ENCODE measurements around the gene TMTC2.

TMTC2 gene

DNA sequence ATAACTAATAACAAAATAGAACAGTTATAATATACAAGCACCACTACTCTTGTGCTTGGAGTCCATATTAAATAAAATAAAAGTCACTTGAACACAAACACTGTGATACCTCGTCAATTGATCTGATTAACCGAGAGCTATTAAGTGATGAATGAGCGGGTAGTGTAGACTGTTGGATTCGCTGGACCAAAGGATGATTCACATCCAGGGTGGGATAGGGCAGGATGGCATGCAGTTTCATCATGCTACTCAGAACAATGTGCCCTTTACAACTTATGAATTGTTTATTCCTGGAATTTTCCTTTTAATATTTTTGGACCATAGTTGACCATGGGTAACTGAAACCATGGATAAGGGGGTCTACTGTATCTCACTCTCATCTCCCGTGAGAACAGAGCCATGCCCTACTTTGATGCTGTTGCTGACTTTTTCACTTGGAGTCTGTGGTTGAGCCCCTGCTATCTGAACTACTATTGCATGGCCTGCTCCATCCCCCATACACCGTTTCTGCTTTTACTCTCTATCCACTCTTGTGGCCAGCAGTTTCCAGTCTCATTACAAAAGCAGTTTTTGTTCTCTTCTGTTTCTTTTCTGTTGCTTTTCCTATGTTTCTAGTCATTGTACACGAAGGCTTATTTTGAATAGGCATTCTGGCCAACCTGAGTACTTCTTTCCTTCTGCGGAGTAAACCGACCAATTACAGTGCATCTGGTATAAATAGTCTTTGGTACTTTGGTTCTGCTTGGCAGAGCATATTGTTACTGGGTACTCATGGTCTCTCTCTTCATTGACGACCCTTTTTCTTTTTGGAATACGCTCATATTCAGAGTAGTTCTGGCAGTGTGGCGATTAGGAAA lies 12.2 kb downstream of the TMTC2 start:
- TF ChIP-seq, protein P1, sequence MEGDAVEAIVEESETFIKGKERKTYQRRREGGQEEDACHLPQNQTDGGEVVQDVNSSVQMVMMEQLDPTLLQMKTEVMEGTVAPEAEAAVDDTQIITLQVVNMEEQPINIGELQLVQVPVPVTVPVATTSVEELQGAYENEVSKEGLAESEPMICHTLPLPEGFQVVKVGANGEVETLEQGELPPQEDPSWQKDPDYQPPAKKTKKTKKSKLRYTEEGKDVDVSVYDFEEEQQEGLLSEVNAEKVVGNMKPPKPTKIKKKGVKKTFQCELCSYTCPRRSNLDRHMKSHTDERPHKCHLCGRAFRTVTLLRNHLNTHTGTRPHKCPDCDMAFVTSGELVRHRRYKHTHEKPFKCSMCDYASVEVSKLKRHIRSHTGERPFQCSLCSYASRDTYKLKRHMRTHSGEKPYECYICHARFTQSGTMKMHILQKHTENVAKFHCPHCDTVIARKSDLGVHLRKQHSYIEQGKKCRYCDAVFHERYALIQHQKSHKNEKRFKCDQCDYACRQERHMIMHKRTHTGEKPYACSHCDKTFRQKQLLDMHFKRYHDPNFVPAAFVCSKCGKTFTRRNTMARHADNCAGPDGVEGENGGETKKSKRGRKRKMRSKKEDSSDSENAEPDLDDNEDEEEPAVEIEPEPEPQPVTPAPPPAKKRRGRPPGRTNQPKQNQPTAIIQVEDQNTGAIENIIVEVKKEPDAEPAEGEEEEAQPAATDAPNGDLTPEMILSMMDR (conservative IDR thresholded peaks at IDR 0.05; ENCODE audit: low read depth, low read length) = no peak

GRCh38 chr12:82705774-82706173 lies 19.1 kb downstream of the TMTC2 start:
- DNase-seq (ENCODE audit: low read depth) = no peak
- TF ChIP-seq, protein P1 (conservative IDR thresholded peaks at IDR 0.05; ENCODE audit: low read depth, low read length) = no peak
- no peak overlapping the region for H3K4me3 ChIP-seq (ENCODE audit: low read length)

More for the DNA sequence above, 12.2 kb downstream of the TMTC2 start:
- DNase-seq (ENCODE audit: low read depth) = no peak
- H3K4me3 ChIP-seq (ENCODE audit: low read length) = no peak overlapping the region

DNA sequence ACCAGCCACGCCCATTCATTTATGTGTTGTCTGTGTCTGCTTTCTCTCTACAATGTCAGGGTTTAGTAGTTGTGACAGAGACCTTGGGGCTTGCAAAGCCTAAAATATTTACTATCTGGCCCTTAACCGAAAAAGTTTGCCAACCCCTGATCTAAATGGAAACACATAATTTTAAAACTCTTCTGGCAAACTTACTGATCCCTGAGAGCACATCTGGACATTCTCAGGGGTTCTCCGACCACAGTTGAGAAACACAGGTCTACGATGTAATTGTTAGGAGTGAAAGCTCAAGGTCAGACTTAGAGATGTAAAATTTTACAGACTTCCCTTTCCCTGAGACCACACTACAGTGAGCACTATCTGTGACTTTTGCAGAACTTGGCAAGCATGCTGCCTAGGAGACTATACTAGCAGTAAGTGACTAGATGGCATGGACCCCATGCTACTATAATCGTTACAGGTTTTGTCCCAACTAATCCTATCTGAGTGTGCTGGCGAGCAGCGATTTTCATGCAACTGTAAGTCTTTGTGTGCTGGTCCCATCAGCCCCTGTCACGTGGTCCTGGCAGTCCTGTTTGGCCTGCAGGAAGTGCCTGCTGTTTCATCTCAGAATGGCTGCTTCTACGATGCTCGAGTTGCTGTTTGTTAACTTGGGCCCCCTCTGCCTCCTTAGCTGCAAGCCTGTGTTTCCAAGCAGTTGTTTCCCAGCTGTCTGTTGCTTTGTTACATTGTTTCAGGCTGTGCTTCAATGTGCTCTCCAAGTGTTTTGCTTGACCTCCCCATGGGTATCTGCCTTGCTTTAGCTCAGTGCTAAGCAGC lies 21.6 kb downstream of the TMTC2 start:
- DNase-seq (ENCODE audit: low read depth) = no peak
- TF ChIP-seq, protein P1 (conservative IDR thresholded peaks at IDR 0.05; ENCODE audit: low read depth, low read length) = no peak
- H3K4me3 ChIP-seq (ENCODE audit: low read length) = no peak overlapping the region

DNA sequence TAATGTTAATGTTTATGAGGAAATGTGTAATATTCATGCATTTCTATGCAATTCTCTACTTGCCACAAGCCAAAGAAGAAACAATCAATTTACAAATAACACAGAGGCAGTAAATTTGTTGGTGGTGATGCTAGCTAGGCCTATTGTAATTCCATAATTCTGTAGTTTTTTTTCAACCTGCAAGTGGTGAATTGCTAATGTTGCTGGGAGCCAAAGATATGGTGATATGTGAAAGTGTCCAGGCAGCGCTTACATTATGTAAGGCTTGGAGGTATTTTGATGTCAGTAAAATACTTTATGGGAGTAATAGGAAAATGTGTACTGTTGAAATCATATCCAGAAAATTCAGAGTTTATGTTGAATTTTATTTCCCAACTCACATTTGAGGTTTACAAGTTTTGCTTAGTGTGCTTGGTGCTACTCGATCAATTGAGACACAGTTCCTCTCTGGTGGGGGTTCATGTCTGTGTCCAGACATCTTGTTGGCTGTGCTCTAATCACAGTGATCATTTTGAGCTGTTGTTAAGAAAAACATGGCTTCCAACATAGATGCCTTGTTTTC lies 23.2 kb downstream of the TMTC2 start:
- no peak for DNase-seq (ENCODE audit: low read depth)
- no peak overlapping the region for H3K4me3 ChIP-seq (ENCODE audit: low read length)
- TF ChIP-seq, protein P1 (conservative IDR thresholded peaks at IDR 0.05; ENCODE audit: low read depth, low read length) = no peak

DNA sequence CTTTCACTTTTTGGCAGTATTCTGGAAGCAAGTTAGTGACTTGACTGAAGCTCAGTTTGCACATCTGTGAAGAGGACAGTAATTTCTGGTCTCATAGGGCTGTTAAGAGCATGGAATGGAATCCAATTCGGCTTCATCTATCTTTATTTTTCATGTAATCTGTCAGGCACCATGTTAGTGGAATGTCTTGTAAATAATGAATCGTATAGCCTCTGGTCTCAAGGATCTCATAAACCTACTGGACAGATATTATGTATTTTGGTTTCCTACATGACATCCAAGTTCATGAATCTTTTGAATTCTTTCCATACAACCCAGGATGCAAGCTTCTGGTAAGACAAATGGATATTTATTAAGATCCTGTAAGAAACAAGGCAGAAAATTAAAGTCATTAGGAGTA lies 24.0 kb downstream of the TMTC2 start:
- TF ChIP-seq, protein P1 (conservative IDR thresholded peaks at IDR 0.05; ENCODE audit: low read depth, low read length) = no peak

GRCh38 chr12:82714427-82714826 lies 27.7 kb downstream of the TMTC2 start:
- no peak overlapping the region for H3K4me3 ChIP-seq (ENCODE audit: low read length)
- TF ChIP-seq, protein P1 (conservative IDR thresholded peaks at IDR 0.05; ENCODE audit: low read depth, low read length) = no peak
- no peak for DNase-seq (ENCODE audit: low read depth)

More for the DNA sequence above, 24.0 kb downstream of the TMTC2 start:
- H3K4me3 ChIP-seq (ENCODE audit: low read length) = no peak overlapping the region
- DNase-seq (ENCODE audit: low read depth) = no peak

All from retinal pigment epithelial cell (primary cell).